ENCODE measurements around the gene GPC5.

DNA sequence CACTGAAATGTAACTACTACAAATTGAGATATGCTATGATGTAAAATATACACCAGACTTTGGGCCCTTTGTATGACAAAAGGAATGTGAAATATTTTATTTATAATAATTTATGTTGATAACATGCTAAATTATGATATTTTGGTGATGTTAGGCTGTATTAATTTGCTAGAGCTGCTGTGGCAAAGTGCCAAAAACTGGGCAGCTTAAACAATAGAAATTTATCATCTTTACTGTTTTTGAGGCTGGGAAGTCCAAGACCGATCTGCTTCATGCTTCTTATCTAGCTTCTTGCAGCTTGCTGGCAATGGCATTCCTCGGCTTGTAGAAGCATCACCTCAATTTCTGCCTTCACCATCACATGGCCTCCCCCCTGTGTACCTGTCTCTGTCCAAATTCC is 245.0 kb downstream of the GPC5 start:
- no peak for TF ChIP-seq CTCF (IDR thresholded peaks at IDR 0.05; ENCODE audit: low read depth, low read length)
- no peak for TF ChIP-seq EZH2phosphoT487 (IDR thresholded peaks at IDR 0.05; ENCODE audit: low read depth)

Measured in OCI-LY3 (cell line).